Prostate gland (tissue), 2 donors: ENCODE measurements around the gene SAMHD1.
"Not testable (repeated sequence)": the region's sequence is repeated elsewhere in the genome, so short reads cannot be mapped to it uniquely, and the experiment has no call there.

Experiments used
- POLR2A ChIP-seq: fragments of 450-650 bp; IDR thresholded peaks from one replicate; pipeline ENCODE4 v1.6.1; 2016; ENCODE audit warnings: antibody characterized with exemption, mild to moderate bottlenecking
- POLR2AphosphoS5 ChIP-seq: sonication (generic); formaldehyde crosslinking; IDR thresholded peaks from one replicate; pipeline ENCODE4 v1.6.1; 2017; ENCODE audit warnings: antibody characterized with exemption
- TF ChIP-seq, protein P1 (sequence below), 4 experiments: fragments of 200-600 bp in 2 of 4; fragments of 450-650 bp in 2 of 4; sonication (generic) in 2 of 4; IDR thresholded peaks; 1 replicate in 3 of 4; 2 replicates in 1 of 4; pipeline ENCODE4 v1.5.1; 2016 to 2019; ENCODE audit warnings: antibody characterized with exemption in 4 of 4, mild to moderate bottlenecking in 2 of 4, moderate library complexity in 2 of 4

DNA sequence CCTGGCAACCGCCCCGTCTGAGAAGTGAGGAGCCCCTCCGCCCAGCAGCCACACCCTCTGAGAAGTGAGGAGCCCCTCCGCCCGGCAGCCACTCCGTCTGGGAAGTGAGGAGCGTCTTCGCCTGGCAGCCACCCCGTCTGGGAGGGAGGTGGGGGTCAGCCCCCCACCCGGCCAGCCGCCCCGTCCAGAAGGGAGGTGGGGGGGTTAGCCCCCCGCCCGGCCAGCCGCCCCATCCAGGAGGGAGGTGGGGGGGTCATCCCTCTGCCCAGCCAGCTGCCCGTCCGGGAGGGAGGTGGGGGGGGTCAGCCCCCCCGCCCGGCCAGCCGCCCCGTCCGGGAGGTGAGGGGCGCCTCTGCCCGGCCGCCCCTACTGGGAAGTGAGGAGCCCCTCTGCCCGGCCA, 48.7 kb upstream of the SAMHD1 start:
- TF ChIP-seq, protein P1, sequence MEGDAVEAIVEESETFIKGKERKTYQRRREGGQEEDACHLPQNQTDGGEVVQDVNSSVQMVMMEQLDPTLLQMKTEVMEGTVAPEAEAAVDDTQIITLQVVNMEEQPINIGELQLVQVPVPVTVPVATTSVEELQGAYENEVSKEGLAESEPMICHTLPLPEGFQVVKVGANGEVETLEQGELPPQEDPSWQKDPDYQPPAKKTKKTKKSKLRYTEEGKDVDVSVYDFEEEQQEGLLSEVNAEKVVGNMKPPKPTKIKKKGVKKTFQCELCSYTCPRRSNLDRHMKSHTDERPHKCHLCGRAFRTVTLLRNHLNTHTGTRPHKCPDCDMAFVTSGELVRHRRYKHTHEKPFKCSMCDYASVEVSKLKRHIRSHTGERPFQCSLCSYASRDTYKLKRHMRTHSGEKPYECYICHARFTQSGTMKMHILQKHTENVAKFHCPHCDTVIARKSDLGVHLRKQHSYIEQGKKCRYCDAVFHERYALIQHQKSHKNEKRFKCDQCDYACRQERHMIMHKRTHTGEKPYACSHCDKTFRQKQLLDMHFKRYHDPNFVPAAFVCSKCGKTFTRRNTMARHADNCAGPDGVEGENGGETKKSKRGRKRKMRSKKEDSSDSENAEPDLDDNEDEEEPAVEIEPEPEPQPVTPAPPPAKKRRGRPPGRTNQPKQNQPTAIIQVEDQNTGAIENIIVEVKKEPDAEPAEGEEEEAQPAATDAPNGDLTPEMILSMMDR (IDR thresholded peaks at IDR 0.05), result not testable (repeated sequence)
- TF ChIP-seq POLR2AphosphoS5, POLR2A: not testable (repeated sequence)
